Subcutaneous adipose tissue (tissue), 4 donors: Measurements from ENCODE around the gene SND1. TPM values are rescaled to one million over a fixed set of nuclear protein-coding genes. Genes with fewer than 3 reads are reported as not detected.

ENCODE experiments used
- CTCF ChIP-seq: fragments of 450-650 bp; IDR thresholded peaks from one replicate; pipeline ENCODE4 v1.5.1; 2016; ENCODE audit warnings: low read depth, mild to moderate bottlenecking, control low read depth, antibody characterized with exemption, moderate library complexity
- total RNA-seq, 4 donors: library from RNA; depleted of rRNA; stranded (reverse); fragments of >200 nt; gene quantifications; one replicate each; pipeline ENCODE4 v1.1.0, GENCODE V29; 2016

SND1 gene
- total RNA-seq, 4 donors from 2014 or later, result 73.9 to 98.3 (median 88.9) TPM

GRCh38 chr7:127678337-127678736 lies 26.3 kb downstream of the SND1 start:
- TF ChIP-seq CTCF, result no peak

GRCh38 chr7:127678947-127679346 lies 27.0 kb downstream of the SND1 start:
- TF ChIP-seq CTCF, result no peak

- TF ChIP-seq CTCF, result no peak
Observed at GRCh38 chr7:127680983-127681382, 29.0 kb downstream of the SND1 start.

GRCh38 chr7:127682140-127682539 lies 30.1 kb downstream of the SND1 start:
- TF ChIP-seq CTCF, result no peak

- no peak for TF ChIP-seq CTCF
Observed at GRCh38 chr7:127683776-127684681, 32.0 kb downstream of the SND1 start.

- TF ChIP-seq CTCF, result no peak
Observed at GRCh38 chr7:127689194-127689772, 37.3 kb downstream of the SND1 start.

- no peak for TF ChIP-seq CTCF
Observed at GRCh38 chr7:127690337-127690736, 38.3 kb downstream of the SND1 start.
